Testis (tissue), 3 donors: ENCODE data around the gene PDE8B. TPM values are rescaled to one million over a fixed set of nuclear protein-coding genes. Genes with fewer than 3 reads are reported as not detected.

Experiments used
- DNase-seq: peaks from one replicate; pipeline ENCODE4 v3.0.0-alpha.2; 2019
- H3K27ac ChIP-seq, 2 donors: fragments of 200-600 bp; sonication (generic); one replicate each; pipeline ENCODE4 v1.5.1; 2019
- H3K27me3 ChIP-seq: fragments of 200-600 bp; sonication (generic); one replicate; pipeline ENCODE4 v1.5.1; 2019
- H3K36me3 ChIP-seq: fragments of 200-600 bp; sonication (generic); one replicate; pipeline ENCODE4 v1.5.1; 2017; ENCODE audit warnings: low read depth; ENCODE audit errors: missing control alignments
- H3K4me1 ChIP-seq: fragments of 200-600 bp; sonication (generic); one replicate; pipeline ENCODE4 v1.5.1; 2019
- H3K4me3 ChIP-seq, 2 donors: fragments of 200-600 bp; sonication (generic); one replicate each; pipeline ENCODE4 v1.5.1; 2017 to 2019
- H3K9me3 ChIP-seq: fragments of 200-600 bp; sonication (generic); one replicate; pipeline ENCODE4 v1.5.1; 2017
- CTCF ChIP-seq, 3 experiments: fragments of 450-650 bp in 2 of 3; fragments of 200-600 bp in 1 of 3; sonication (generic) in 1 of 3; IDR thresholded peaks; one replicate each; pipeline ENCODE4 v1.5.1; 2016 to 2019; ENCODE audit warnings: antibody characterized with exemption in 3 of 3, mild to moderate bottlenecking in 2 of 3, moderate library complexity in 1 of 3
- POLR2A ChIP-seq: fragments of 450-650 bp; IDR thresholded peaks from one replicate; pipeline ENCODE4 v1.6.1; 2017; ENCODE audit warnings: antibody characterized with exemption, mild to moderate bottlenecking, moderate library complexity
- WGBS, 2 donors: methylation state at CpG; one replicate each; pipeline ENCODE4 v1.1.5; 2018; 5-methylcytosine and 5-hydroxymethylcytosine counted together
- intact Hi-C: fragments of 100-400 bp; cut with DNase I; formaldehyde crosslinking; loops from one replicate; pipeline ENCODE4 v1.15.1; 2023; ENCODE audit warnings: low total_unique reads
- polyA plus RNA-seq: library from polyadenylated mRNA; stranded (reverse); fragments of 350-450 nt; fragmentation: Illumina TruSeq; extraction: RNeasy Lipid Tissue Mini Kit (QIAGEN cat#74804); gene quantifications from one replicate; pipeline ENCODE4 v1.2.3, GENCODE V29; 2014; ENCODE audit warnings: low read depth, low replicate concordance; ENCODE audit not compliant: insufficient read depth
- total RNA-seq, 2 donors: library from RNA; depleted of rRNA; stranded (reverse); fragments of >200 nt; gene quantifications; one replicate each; pipeline ENCODE4 v1.2.3, GENCODE V29; 2016

Gene PDE8B
- total and polyA plus RNA-seq, 3 donors from 2014 or later, result 2.0 to 7.2 (median 5.8) TPM

DNA sequence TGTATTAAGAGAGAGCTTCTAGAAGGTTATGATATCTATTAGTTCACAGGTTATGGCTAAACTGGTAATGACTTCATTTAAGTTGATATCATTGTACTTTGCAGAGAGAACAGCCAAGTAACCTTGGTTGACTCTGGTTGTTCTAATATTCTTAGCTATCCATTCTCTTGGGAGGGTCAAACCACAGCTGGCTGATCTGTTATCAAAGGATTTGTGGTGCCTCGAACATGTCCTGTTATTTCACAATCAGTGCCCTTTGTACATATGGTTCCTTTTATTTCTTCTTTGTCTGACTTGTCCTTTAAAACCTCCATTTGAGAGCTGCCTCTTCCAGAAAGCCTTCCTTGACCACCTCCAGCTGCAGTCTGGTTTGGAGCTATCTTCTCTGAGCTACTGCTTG is 61.7 kb downstream of the PDE8B start:
- no peak for DNase-seq
- 44 to 58% methylated on average over 1 of the region's 1 CpG for WGBS, 2 donors
- intact Hi-C loops, result no loop called here
- H3K27me3 ChIP-seq, result no peaks in the 10 kb centered on the region
- H3K36me3 ChIP-seq, result no peaks in the 10 kb centered on the region
- H3K9me3 ChIP-seq, result no peaks in the 10 kb centered on the region
- H3K4me1 ChIP-seq, result no peaks in the 10 kb centered on the region
- no peak for TF ChIP-seq POLR2A
- TF ChIP-seq CTCF (IDR thresholded peaks at IDR 0.05), result no peak
- no peak overlapping the region for H3K27ac ChIP-seq
- no peak overlapping the region for H3K4me3 ChIP-seq

GRCh38 chr5:77277759-77278158 is 67.3 kb downstream of the PDE8B start:
- WGBS, 2 donors, result 90% methylated on average over 4 of the region's 4 CpGs
- TF ChIP-seq POLR2A (no peak), CTCF (IDR thresholded peaks at IDR 0.05) (no peak)

DNA sequence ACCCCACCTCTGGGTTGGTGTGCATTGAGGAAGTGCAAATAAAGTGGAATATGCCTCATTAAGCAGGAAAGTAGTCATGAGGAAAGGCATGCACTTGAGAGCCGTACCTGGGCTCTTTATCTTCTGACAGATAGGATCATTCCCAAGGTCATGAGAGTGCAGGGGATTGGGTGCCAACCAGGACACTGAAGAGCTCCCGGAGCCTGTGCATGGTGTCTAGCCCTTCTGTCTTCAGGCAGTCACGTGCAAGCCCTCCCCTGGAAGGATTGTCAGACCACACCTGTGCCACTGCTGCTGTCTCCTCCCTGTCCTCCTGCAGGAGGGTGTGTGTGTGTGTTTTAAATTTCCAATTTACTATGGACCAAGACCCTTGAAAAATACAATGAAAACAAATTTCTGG is 69.6 kb downstream of the PDE8B start:
- TF ChIP-seq POLR2A, result no peak
- TF ChIP-seq CTCF (IDR thresholded peaks at IDR 0.05), result no peak
- H3K36me3 ChIP-seq, result no peaks in the 10 kb centered on the region
- H3K4me1 ChIP-seq, result no peaks in the 10 kb centered on the region
- H3K27me3 ChIP-seq, result no peaks in the 10 kb centered on the region
- intact Hi-C loops, result no loop called here
- no peak overlapping the region for H3K27ac ChIP-seq
- H3K9me3 ChIP-seq, result no peaks in the 10 kb centered on the region
- 83 to 86% methylated on average over 3 of the region's 3 CpGs for WGBS, 2 donors
- no peak overlapping the region for H3K4me3 ChIP-seq
- DNase-seq, result no peak

More at GRCh38 chr5:77277759-77278158, 67.3 kb downstream of the PDE8B start:
- H3K36me3 ChIP-seq, result no peaks in the 10 kb centered on the region
- no peaks in the 10 kb centered on the region for H3K4me1 ChIP-seq
- intact Hi-C loops, result no loop called here
- DNase-seq, result no peak
- no peaks in the 10 kb centered on the region for H3K9me3 ChIP-seq
- no peak overlapping the region for H3K27ac ChIP-seq
- no peak overlapping the region for H3K4me3 ChIP-seq
- no peaks in the 10 kb centered on the region for H3K27me3 ChIP-seq

DNA sequence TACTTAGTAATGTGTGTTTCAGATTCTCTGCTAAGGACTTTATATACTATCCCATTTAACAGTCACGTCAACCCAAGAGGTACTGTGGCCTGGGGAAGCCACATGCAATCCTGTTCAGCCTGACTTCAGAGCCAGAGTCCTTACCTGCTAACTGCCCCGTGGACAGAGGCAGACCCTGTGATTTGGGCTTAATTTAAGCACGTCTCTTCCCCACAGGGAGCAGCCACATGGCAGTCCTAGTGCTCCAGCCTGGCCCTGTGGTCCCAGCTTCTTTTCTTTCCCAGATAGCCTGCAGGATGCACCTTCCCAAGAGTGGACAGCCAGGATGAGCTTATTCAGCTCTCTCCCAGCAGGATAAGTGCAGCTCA is 71.5 kb downstream of the PDE8B start:
- no peak overlapping the region for H3K4me3 ChIP-seq
- no peak overlapping the region for H3K27ac ChIP-seq
- DNase-seq, result no peak
- H3K27me3 ChIP-seq, result no peaks in the 10 kb centered on the region
- intact Hi-C loops, result no loop called here
- TF ChIP-seq CTCF (IDR thresholded peaks at IDR 0.05) (no peak), POLR2A (no peak)
- no peaks in the 10 kb centered on the region for H3K36me3 ChIP-seq
- H3K4me1 ChIP-seq, result no peaks in the 10 kb centered on the region
- WGBS, 2 donors, result 78 to 80% methylated on average over 3 of the region's 3 CpGs
- no peaks in the 10 kb centered on the region for H3K9me3 ChIP-seq

GRCh38 chr5:77282337-77283027 is 72.0 kb downstream of the PDE8B start:
- H3K4me1 ChIP-seq, result no peaks in the 10 kb centered on the region
- H3K4me3 ChIP-seq, result no peak overlapping the region
- TF ChIP-seq CTCF (IDR thresholded peaks at IDR 0.05), result no peak
- no peak for TF ChIP-seq POLR2A
- intact Hi-C loops, result no loop called here
- H3K27me3 ChIP-seq, result no peaks in the 10 kb centered on the region
- WGBS, 2 donors, result 73 to 80% methylated on average over 11 of the region's 11 CpGs
- no peak for DNase-seq
- no peaks in the 10 kb centered on the region for H3K36me3 ChIP-seq
- no peaks in the 10 kb centered on the region for H3K9me3 ChIP-seq
- H3K27ac ChIP-seq, result no peak overlapping the region
